Gastrocnemius medialis (tissue), 4 donors: Measurements from ENCODE around the gene AFDN. TPM values are rescaled to one million over a fixed set of nuclear protein-coding genes. Genes with fewer than 3 reads are reported as not detected.

ENCODE experiments used
- ATAC-seq, 2 donors: fragments of 150-250 bp; one replicate each; pipeline ENCODE4 v1.9.1; 2016
- DNase-seq, 2 donors: peaks; one replicate each; pipeline ENCODE4 v3.0.0-alpha.2; 2019
- H3K27ac ChIP-seq, 4 donors: fragments of 200-600 bp; sonication (generic); 1 replicate in 1 of 4; 2 replicates in 3 of 4; pipeline ENCODE4 v1.5.1; 2016 to 2018; ENCODE audit warnings: mild to moderate bottlenecking in 2 of 4, moderate library complexity in 1 of 4
- H3K27me3 ChIP-seq, 3 donors: fragments of 200-600 bp; sonication (generic) in 2 of 3; 1 replicate in 1 of 3; 2 replicates in 2 of 3; pipeline versions ENCODE4 v1.5.1 to v1.6.0; 2016 to 2019; ENCODE audit warnings: mild to moderate bottlenecking in 1 of 3, moderate library complexity in 1 of 3
- H3K36me3 ChIP-seq, 2 donors: fragments of 200-600 bp; sonication (generic) in 1 of 2; one replicate each; pipeline ENCODE4 v1.5.1; 2017 to 2018
- H3K4me1 ChIP-seq, 2 donors: fragments of 200-600 bp; sonication (generic) in 1 of 2; one replicate each; pipeline ENCODE4 v1.5.1; 2016 to 2017; ENCODE audit warnings: mild to moderate bottlenecking in 2 of 2
- H3K4me3 ChIP-seq, 4 donors: fragments of 200-600 bp; sonication (generic) in 3 of 4; 1 replicate in 1 of 4; 2 replicates in 3 of 4; pipeline ENCODE4 v1.5.1; 2016 to 2019; ENCODE audit warnings: mild to moderate bottlenecking in 2 of 4
- H3K9me3 ChIP-seq, 3 donors: fragments of 200-600 bp; sonication (generic) in 2 of 3; 1 replicate in 1 of 3; 2 replicates in 2 of 3; pipeline ENCODE4 v1.5.1; 2016 to 2019
- POLR2A ChIP-seq, 2 donors: fragments of 450-650 bp; IDR thresholded peaks; one replicate each; pipeline ENCODE4 v1.6.1; 2017; ENCODE audit warnings: antibody characterized with exemption in 2 of 2, mild to moderate bottlenecking in 2 of 2, moderate library complexity in 2 of 2
- in situ Hi-C, 4 donors: fragments of 200-750 bp; cut with MboI; loops; one replicate each; pipeline versions ENCODE4 v1.15.0 to v1.8.0; 2017; ENCODE audit warnings: low sequenced_read_pairs in 4 of 4
- intact Hi-C: fragments of 100-400 bp; cut with DNase I; formaldehyde crosslinking; loops from one replicate; pipeline ENCODE4 v1.15.1; 2023; ENCODE audit warnings: low total_unique reads
- total RNA-seq, 4 donors: library from RNA; depleted of rRNA; stranded (reverse); fragments of >200 nt; gene quantifications; one replicate each; pipeline versions ENCODE4 v1.1.0 to v1.2.3, GENCODE V29; 2016
- TF ChIP-seq, protein P1 (sequence below), 5 experiments: fragments of 450-650 bp in 3 of 5; fragments of 200-600 bp in 2 of 5; sonication (generic) in 2 of 5; IDR thresholded peaks in 4 of 5; conservative IDR thresholded peaks in 1 of 5; 1 replicate in 4 of 5; 2 replicates in 1 of 5; pipeline ENCODE4 v1.5.1; 2016 to 2019; ENCODE audit warnings: antibody characterized with exemption in 5 of 5, mild to moderate bottlenecking in 3 of 5, moderate library complexity in 3 of 5

Gene AFDN
- total RNA-seq, 4 donors from 2014 or later = 22.2 to 66.0 (median 30.0) TPM

DNA sequence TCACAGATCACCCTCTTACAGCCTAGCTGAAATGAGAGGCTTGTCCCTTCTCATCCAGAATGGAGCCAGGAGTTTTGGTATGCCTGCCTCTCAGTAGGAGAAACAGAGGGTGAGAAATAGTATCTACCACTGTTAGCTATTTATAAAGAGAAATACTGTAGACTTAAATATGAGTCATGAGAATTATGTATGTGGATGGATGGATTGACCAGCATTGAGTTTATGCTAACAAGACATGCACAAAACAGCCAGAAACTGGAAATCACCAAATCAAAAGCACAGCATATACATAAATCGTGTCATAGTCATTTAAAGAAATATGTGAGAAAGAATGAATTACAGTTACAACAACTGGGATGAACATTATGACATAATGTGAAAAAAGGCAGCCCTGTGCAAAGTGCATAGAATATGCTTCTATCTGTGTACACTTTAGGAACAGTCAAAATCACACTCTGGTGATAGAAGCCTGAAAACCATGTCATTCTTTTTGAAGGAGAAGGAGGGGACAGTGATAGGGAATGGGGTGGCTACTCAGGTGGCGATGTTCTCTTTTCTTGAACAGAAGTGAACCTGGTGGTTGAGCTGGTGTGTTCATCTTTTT, 90.9 kb downstream of the AFDN start:
- Histone ChIP-seq H3K9me3 (no peaks in the 10 kb centered on the region), H3K36me3 (peaks cover 0 to 84% of the 10 kb centered on the region in 2 donors), H3K27me3 (no peaks in the 10 kb centered on the region), H3K4me3 (no peak overlapping the region), H3K27ac (no peak overlapping the region), H3K4me1 (no peaks in the 10 kb centered on the region)
- intact Hi-C loops = no loop called here
- TF ChIP-seq POLR2A (IDR thresholded peaks at IDR 0.05) = no peak
- TF ChIP-seq, protein P1, sequence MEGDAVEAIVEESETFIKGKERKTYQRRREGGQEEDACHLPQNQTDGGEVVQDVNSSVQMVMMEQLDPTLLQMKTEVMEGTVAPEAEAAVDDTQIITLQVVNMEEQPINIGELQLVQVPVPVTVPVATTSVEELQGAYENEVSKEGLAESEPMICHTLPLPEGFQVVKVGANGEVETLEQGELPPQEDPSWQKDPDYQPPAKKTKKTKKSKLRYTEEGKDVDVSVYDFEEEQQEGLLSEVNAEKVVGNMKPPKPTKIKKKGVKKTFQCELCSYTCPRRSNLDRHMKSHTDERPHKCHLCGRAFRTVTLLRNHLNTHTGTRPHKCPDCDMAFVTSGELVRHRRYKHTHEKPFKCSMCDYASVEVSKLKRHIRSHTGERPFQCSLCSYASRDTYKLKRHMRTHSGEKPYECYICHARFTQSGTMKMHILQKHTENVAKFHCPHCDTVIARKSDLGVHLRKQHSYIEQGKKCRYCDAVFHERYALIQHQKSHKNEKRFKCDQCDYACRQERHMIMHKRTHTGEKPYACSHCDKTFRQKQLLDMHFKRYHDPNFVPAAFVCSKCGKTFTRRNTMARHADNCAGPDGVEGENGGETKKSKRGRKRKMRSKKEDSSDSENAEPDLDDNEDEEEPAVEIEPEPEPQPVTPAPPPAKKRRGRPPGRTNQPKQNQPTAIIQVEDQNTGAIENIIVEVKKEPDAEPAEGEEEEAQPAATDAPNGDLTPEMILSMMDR (IDR thresholded peaks at IDR 0.05 in 4 of 5, conservative IDR thresholded peaks at IDR 0.05 in 1 of 5) = no peak
- ATAC-seq (no peak), DNase-seq (no peak)
- in situ Hi-C loops = loop anchor here in 2 of 4 donors (25.0 kb wide), 2 partner anchors 195 to 220 kb away; no protein-coding TSS in a partner anchor

- TF ChIP-seq, protein P1 (IDR thresholded peaks at IDR 0.05 in 4 of 5, conservative IDR thresholded peaks at IDR 0.05 in 1 of 5) = no peak
- TF ChIP-seq POLR2A (IDR thresholded peaks at IDR 0.05) = no peak
- in situ Hi-C loops = loop anchor here in 2 of 4 donors (25.0 kb wide), 2 partner anchors 194 to 219 kb away; no protein-coding TSS in a partner anchor
- Histone ChIP-seq H3K9me3 (no peaks in the 10 kb centered on the region), H3K27me3 (no peaks in the 10 kb centered on the region), H3K4me1 (no peaks in the 10 kb centered on the region), H3K36me3 (peaks cover 0 to 85% of the 10 kb centered on the region in 2 donors), H3K27ac (no peak overlapping the region), H3K4me3 (no peak overlapping the region)
- intact Hi-C loops = no loop called here
- ATAC-seq (no peak), DNase-seq (no peak)
Measured at GRCh38 chr6:167918548-167919278, 92.0 kb downstream of the AFDN start.

DNA sequence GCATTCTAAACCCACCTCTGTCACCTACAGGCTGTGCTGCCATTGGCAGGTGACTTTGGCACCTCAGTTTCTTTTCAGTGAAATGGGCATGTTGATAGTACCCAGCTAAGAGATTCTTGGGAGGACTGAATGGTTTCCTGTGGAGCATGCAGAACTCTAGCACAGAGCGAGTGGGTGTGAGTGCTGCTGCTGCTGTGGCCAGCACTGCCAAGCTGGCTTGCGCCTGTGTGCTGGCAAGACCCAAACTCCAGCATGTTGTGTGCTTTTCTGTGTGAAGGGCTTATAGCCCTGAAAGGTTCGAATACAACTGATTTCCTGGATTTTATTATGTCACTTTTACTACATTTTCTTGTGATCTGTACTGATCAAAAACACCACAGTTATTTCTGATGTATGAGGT, 92.6 kb downstream of the AFDN start:
- TF ChIP-seq, protein P1 (IDR thresholded peaks at IDR 0.05 in 4 of 5, conservative IDR thresholded peaks at IDR 0.05 in 1 of 5) = no peak
- TF ChIP-seq POLR2A (IDR thresholded peaks at IDR 0.05) = no peak
- no peak overlapping the region for H3K4me3 ChIP-seq
- no peak for DNase-seq
- H3K4me1 ChIP-seq = no peaks in the 10 kb centered on the region
- intact Hi-C loops (no loop called here), in situ Hi-C loops (loop anchor here in 2 of 4 donors (25.0 kb wide), 2 partner anchors 193 to 218 kb away; no protein-coding TSS in a partner anchor)
- H3K27ac ChIP-seq = no peak overlapping the region
- no peaks in the 10 kb centered on the region for H3K9me3 ChIP-seq
- no peaks in the 10 kb centered on the region for H3K27me3 ChIP-seq
- peaks cover 0 to 79% of the 10 kb centered on the region in 2 donors for H3K36me3 ChIP-seq
- no peak for ATAC-seq

- TF ChIP-seq, protein P1 (IDR thresholded peaks at IDR 0.05 in 4 of 5, conservative IDR thresholded peaks at IDR 0.05 in 1 of 5) = no peak
- TF ChIP-seq POLR2A (IDR thresholded peaks at IDR 0.05) = no peak
- Histone ChIP-seq H3K4me1 (no peaks in the 10 kb centered on the region), H3K36me3 (peaks cover 0 to 75% of the 10 kb centered on the region in 2 donors), H3K27me3 (no peaks in the 10 kb centered on the region), H3K9me3 (no peaks in the 10 kb centered on the region), H3K4me3 (no peak overlapping the region), H3K27ac (no peak overlapping the region)
- in situ Hi-C loops (loop anchor here in 2 of 4 donors (25.0 kb wide), 2 partner anchors 192 to 217 kb away; no protein-coding TSS in a partner anchor), intact Hi-C loops (no loop called here)
- ATAC-seq = no peak
- no peak for DNase-seq
Measured at GRCh38 chr6:167920165-167920564, 93.5 kb downstream of the AFDN start.
